Measurements from ENCODE around the gene METRNL.

GRCh38 chr17:83116783-83117555, 37.6 kb downstream of the METRNL start:
- TF ChIP-seq CTCF (IDR thresholded peaks at IDR 0.05; ENCODE audit: low read depth, low read length, poor library complexity, severe bottlenecking) (no peak), EZH2phosphoT487 (IDR thresholded peaks at IDR 0.05; ENCODE audit: borderline replicate concordance, low read length) (no peak)
